ENCODE measurements around the gene PDE4D.

GRCh38 chr5:59790776-59791475, 102.6 kb downstream of the PDE4D start:
- TF ChIP-seq, protein P1, sequence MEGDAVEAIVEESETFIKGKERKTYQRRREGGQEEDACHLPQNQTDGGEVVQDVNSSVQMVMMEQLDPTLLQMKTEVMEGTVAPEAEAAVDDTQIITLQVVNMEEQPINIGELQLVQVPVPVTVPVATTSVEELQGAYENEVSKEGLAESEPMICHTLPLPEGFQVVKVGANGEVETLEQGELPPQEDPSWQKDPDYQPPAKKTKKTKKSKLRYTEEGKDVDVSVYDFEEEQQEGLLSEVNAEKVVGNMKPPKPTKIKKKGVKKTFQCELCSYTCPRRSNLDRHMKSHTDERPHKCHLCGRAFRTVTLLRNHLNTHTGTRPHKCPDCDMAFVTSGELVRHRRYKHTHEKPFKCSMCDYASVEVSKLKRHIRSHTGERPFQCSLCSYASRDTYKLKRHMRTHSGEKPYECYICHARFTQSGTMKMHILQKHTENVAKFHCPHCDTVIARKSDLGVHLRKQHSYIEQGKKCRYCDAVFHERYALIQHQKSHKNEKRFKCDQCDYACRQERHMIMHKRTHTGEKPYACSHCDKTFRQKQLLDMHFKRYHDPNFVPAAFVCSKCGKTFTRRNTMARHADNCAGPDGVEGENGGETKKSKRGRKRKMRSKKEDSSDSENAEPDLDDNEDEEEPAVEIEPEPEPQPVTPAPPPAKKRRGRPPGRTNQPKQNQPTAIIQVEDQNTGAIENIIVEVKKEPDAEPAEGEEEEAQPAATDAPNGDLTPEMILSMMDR (conservative IDR thresholded peaks at IDR 0.05; ENCODE audit: low read length), result no peak
- no peak for TF ChIP-seq EZH2phosphoT487 (IDR thresholded peaks at IDR 0.05; ENCODE audit: borderline replicate concordance, low read depth, low read length)
